Endothelial cell (in vitro differentiated cells): Measurements from ENCODE around the gene SPINK14. TPM values are rescaled to one million over a fixed set of nuclear protein-coding genes. Genes with fewer than 3 reads are reported as not detected.

Source experiments
- DNase-seq: peaks from one replicate; pipeline ENCODE4 v3.0.0; 2021; ENCODE audit warnings: low spot score
- H3K27ac Mint-ChIP-seq: one replicate; pipeline ENCODE4 v1.8.0; 2021; ENCODE audit warnings: mixed read lengths, inconsistent platforms; ENCODE audit not compliant: unreplicated experiment
- H3K27me3 Mint-ChIP-seq: one replicate; pipeline ENCODE4 v1.8.0; 2021; ENCODE audit warnings: mild to moderate bottlenecking, moderate library complexity, mixed read lengths, inconsistent platforms; ENCODE audit not compliant: unreplicated experiment
- H3K36me3 Mint-ChIP-seq: one replicate; pipeline ENCODE4 v1.8.0; 2021; ENCODE audit warnings: mild to moderate bottlenecking, low read depth, mixed read lengths, inconsistent platforms; ENCODE audit not compliant: unreplicated experiment
- H3K4me1 Mint-ChIP-seq: one replicate; pipeline ENCODE4 v1.8.0; 2021; ENCODE audit warnings: mild to moderate bottlenecking, mixed read lengths, inconsistent platforms; ENCODE audit not compliant: unreplicated experiment
- H3K4me3 Mint-ChIP-seq: one replicate; pipeline ENCODE4 v1.8.0; 2021; ENCODE audit warnings: mild to moderate bottlenecking, mixed read lengths, inconsistent platforms; ENCODE audit not compliant: unreplicated experiment
- H3K9me3 Mint-ChIP-seq: one replicate; pipeline ENCODE4 v1.8.0; 2021; ENCODE audit warnings: mixed read lengths, inconsistent platforms; ENCODE audit not compliant: unreplicated experiment
- CTCF ChIP-seq: fragments of 200-600 bp; sonication (generic); IDR thresholded peaks from one replicate; pipeline ENCODE4 v1.5.0; 2021; ENCODE audit warnings: antibody characterized with exemption; ENCODE audit not compliant: unreplicated experiment
- total RNA-seq: library from RNA; stranded (reverse); fragmentation: NEBNext Ultra II Directional; extraction: Animal tissue kit (Norgen Biotek cat#: 25700); gene quantifications from one replicate; pipeline ENCODE4 v1.2.1, GENCODE V29; 2021; ENCODE audit not compliant: unreplicated experiment

Gene SPINK14
- total RNA-seq, 1 donor from 2014 or later = not detected

DNA sequence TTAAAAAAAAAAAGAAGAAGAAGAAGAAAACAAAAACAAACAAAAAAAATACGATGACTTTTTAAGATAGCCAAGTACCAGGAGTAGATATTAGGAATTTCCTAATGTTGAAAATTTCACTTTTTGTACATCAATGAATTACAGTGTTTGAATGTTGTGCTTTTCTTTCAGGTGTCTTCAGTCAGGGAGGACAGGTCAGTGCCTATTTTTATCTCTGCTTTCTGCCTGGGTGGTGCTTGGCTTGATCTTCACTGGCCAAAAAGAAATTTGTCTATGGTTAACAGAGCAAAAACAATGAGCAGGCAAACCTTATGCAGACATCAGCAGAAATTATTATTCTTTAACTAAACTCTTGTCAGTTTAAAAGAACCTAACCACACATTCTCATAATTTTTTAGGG is 37.5 kb downstream of the SPINK14 start:
- Mint-ChIP-seq H3K9me3 (no peaks in the 10 kb centered on the region), H3K4me3 (no peak overlapping the region), H3K4me1 (peaks cover 5% of the 10 kb centered on the region), H3K36me3 (no peaks in the 10 kb centered on the region), H3K27me3 (no peaks in the 10 kb centered on the region), H3K27ac (no peak overlapping the region)
- no peak for TF ChIP-seq CTCF
- no peak for DNase-seq

GRCh38 chr5:148206620-148207019 is 38.3 kb downstream of the SPINK14 start:
- H3K27me3 Mint-ChIP-seq = no peaks in the 10 kb centered on the region
- no peak for TF ChIP-seq CTCF
- H3K36me3 Mint-ChIP-seq = no peaks in the 10 kb centered on the region
- H3K27ac Mint-ChIP-seq = no peak overlapping the region
- H3K9me3 Mint-ChIP-seq = no peaks in the 10 kb centered on the region
- peaks cover 5% of the 10 kb centered on the region for H3K4me1 Mint-ChIP-seq
- no peak overlapping the region for H3K4me3 Mint-ChIP-seq
- no peak for DNase-seq

- Mint-ChIP-seq H3K4me1 (peaks cover 5% of the 10 kb centered on the region), H3K4me3 (no peak overlapping the region), H3K36me3 (no peaks in the 10 kb centered on the region), H3K27ac (no peak overlapping the region), H3K27me3 (no peaks in the 10 kb centered on the region), H3K9me3 (no peaks in the 10 kb centered on the region)
- DNase-seq = no peak
- TF ChIP-seq CTCF = no peak
Observed at GRCh38 chr5:148208226-148208625, 39.9 kb downstream of the SPINK14 start.

GRCh38 chr5:148209151-148209770 is 40.9 kb downstream of the SPINK14 start:
- DNase-seq = no peak
- H3K36me3 Mint-ChIP-seq = no peaks in the 10 kb centered on the region
- H3K9me3 Mint-ChIP-seq = no peaks in the 10 kb centered on the region
- H3K4me1 Mint-ChIP-seq = peaks cover 5% of the 10 kb centered on the region
- no peak for TF ChIP-seq CTCF
- no peak overlapping the region for H3K4me3 Mint-ChIP-seq
- H3K27ac Mint-ChIP-seq = no peak overlapping the region
- H3K27me3 Mint-ChIP-seq = no peaks in the 10 kb centered on the region

DNA sequence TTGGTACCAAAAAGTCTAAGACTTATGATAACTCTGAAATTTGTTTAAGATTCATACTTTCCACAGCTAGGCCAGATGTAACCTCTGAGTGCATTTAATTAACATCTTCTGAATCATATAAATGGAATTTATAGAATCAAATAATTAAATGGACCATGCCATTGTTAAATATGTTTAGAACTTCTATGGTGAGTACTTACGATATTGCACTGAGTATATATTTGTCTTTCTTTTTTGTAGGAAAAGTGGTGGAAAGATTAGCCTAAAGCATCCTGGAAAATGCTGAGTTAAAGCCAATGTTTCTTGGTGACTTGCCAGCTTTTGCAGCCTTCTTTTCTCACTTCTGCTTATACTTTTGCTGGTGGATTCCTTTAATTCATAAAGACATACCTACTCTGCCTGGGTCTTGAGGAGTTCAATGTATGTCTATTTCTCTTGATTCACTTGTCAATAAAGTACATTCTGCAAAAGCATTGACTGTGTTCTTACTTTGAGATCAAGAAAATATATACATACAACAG is 46.4 kb downstream of the SPINK14 start:
- no peak overlapping the region for H3K27ac Mint-ChIP-seq
- no peak for TF ChIP-seq CTCF
- H3K9me3 Mint-ChIP-seq = no peaks in the 10 kb centered on the region
- no peak overlapping the region for H3K4me3 Mint-ChIP-seq
- no peak for DNase-seq
- H3K4me1 Mint-ChIP-seq = no peaks in the 10 kb centered on the region
- H3K27me3 Mint-ChIP-seq = no peaks in the 10 kb centered on the region
- H3K36me3 Mint-ChIP-seq = no peaks in the 10 kb centered on the region
